A549 (cell line): Measurements from ENCODE around the gene ALCAM. TPM values are rescaled to one million over a fixed set of nuclear protein-coding genes. Genes with fewer than 3 reads are reported as not detected.

Source experiments
- ATAC-seq, 2 experiments: fragments of 200-7000 bp in 1 of 2; fragments of >200 bp in 1 of 2; cut with Nextera tagmentation in 1 of 2; cut with Tn5 transposase in 1 of 2; 3 replicates each; pipeline versions ENCODE4 v1.8.0 to v1.9.1; 2018 to 2020; ENCODE audit warnings: mild to moderate bottlenecking in 1 of 2, moderate library complexity in 1 of 2
- CTCF ChIA-PET: fragments of 300-600 bp; sonication (Branson Sonifier 250); formaldehyde crosslinking; extraction: SDS; loops from one replicate; lab custom pipeline; 2021; ENCODE audit warnings: antibody characterized with exemption, inconsistent platforms; lab: Yijun Ruan, JAX
- POLR2A ChIA-PET: fragments of 350-600 bp; formaldehyde crosslinking; extraction: SDS; loops from one replicate; lab custom pipeline; 2021; ENCODE audit warnings: antibody characterized with exemption, inconsistent platforms; lab: Yijun Ruan, JAX
- DNase-seq, 2 experiments: peaks; one replicate each; pipeline versions ENCODE4 v3.0.0 to v3.0.0-alpha.2; 2011 to 2016; ENCODE audit warnings: low read depth in 1 of 2, low spot score in 1 of 2
- FAIRE-seq: peaks from 2 replicates; lab custom pipeline; 2011; peaks lifted over from hg19 to GRCh38; lab: Jason Lieb, UNC
- H3K27ac ChIP-seq, 2 experiments: fragments of >200 bp; sonication (Bioruptor Twin); formaldehyde crosslinking; 3 replicates each; pipeline ENCODE4 v1.5.1; 2016 to 2017
- H3K4me1 ChIP-seq: fragments of >200 bp; sonication (Bioruptor Twin); formaldehyde crosslinking; 3 replicates; pipeline ENCODE4 v1.6.1; 2016
- H3K4me2 ChIP-seq: fragments of >200 bp; sonication (Bioruptor Twin); formaldehyde crosslinking; 3 replicates; pipeline ENCODE4 v1.6.1; 2016
- H3K4me3 ChIP-seq: fragments of >200 bp; sonication (Bioruptor Twin); formaldehyde crosslinking; 3 replicates; pipeline ENCODE4 v1.5.1; 2016
- H3K9me3 ChIP-seq: fragments of >200 bp; sonication (Bioruptor Twin); formaldehyde crosslinking; 3 replicates; pipeline ENCODE4 v1.6.1; 2016
- BHLHE40 ChIP-seq: IDR thresholded peaks from 2 replicates; pipeline ENCODE4 v1.6.1; 2012; ENCODE audit warnings: low read depth, low read length, inconsistent platforms
- CBX2 ChIP-seq: fragments of 200-600 bp; sonication (generic); IDR thresholded peaks from 2 replicates; pipeline ENCODE4 v1.6.1; 2016; ENCODE audit warnings: low read depth, mild to moderate bottlenecking, borderline replicate concordance
- EHF ChIP-seq: fragments of 250-450 bp; sonication (Bioruptor Pico); IDR thresholded peaks from 2 replicates; pipeline ENCODE4 v1.5.0; 2020; ENCODE audit warnings: mild to moderate bottlenecking
- EP300 ChIP-seq, 2 experiments: fragments of >200 bp; sonication (Bioruptor Twin); formaldehyde crosslinking; IDR thresholded peaks; 2 replicates in 1 of 2; 3 replicates in 1 of 2; pipeline ENCODE4 v1.6.1; 2016 to 2017
- ESRRA ChIP-seq: fragments of 150-350 bp; IDR thresholded peaks from 2 replicates; pipeline ENCODE4 v1.6.1; 2014; ENCODE audit warnings: mild to moderate bottlenecking, low read length, borderline replicate concordance
- FOSL2 ChIP-seq, 2 experiments: fragments of 450-650 bp in 1 of 2; fragments of >200 bp in 1 of 2; sonication (Bioruptor Twin) in 1 of 2; formaldehyde crosslinking; IDR thresholded peaks; 2 replicates each; pipeline versions ENCODE4 v1.5.0 to v1.6.1; 2016 to 2020; ENCODE audit warnings: mild to moderate bottlenecking in 1 of 2, moderate library complexity in 1 of 2
- FOXS1 ChIP-seq: fragments of 250-450 bp; sonication (Bioruptor Pico); IDR thresholded peaks from 2 replicates; pipeline ENCODE4 v1.5.0; 2020; ENCODE audit warnings: mild to moderate bottlenecking, moderate library complexity
- HEYL ChIP-seq: fragments of 250-450 bp; sonication (Bioruptor Pico); IDR thresholded peaks from 2 replicates; pipeline ENCODE4 v1.8.0; 2021; ENCODE audit warnings: mild to moderate bottlenecking, moderate library complexity
- HOXB13 ChIP-seq: fragments of 250-450 bp; sonication (Bioruptor Pico); IDR thresholded peaks from 2 replicates; pipeline ENCODE4 v1.5.0; 2020; ENCODE audit warnings: low read depth, mild to moderate bottlenecking, moderate library complexity
- KDM1A ChIP-seq: fragments of 200-600 bp; sonication (generic); IDR thresholded peaks from 2 replicates; pipeline ENCODE4 v1.6.1; 2016; ENCODE audit warnings: low read depth, mild to moderate bottlenecking
- MAFK ChIP-seq: fragments of 450-650 bp; IDR thresholded peaks from 2 replicates; pipeline ENCODE4 v1.6.1; 2014; ENCODE audit not compliant: partially characterized antibody
- MAX ChIP-seq: IDR thresholded peaks from 2 replicates; pipeline ENCODE4 v1.6.1; 2012
- NPAS2 ChIP-seq: fragments of 250-450 bp; sonication (Bioruptor Pico); IDR thresholded peaks from 2 replicates; pipeline ENCODE4 v1.8.0; 2022; ENCODE audit warnings: mild to moderate bottlenecking, moderate library complexity, borderline replicate concordance
- PHF8 ChIP-seq: fragments of 200-600 bp; sonication (generic); IDR thresholded peaks from 2 replicates; pipeline ENCODE4 v1.6.1; 2016; ENCODE audit warnings: low read depth, mild to moderate bottlenecking, antibody characterized with exemption, moderate library complexity, borderline replicate concordance
- RNF2 ChIP-seq: fragments of 200-600 bp; sonication (generic); IDR thresholded peaks from 2 replicates; pipeline ENCODE4 v1.6.1; 2016; ENCODE audit warnings: low read depth, mild to moderate bottlenecking, antibody characterized with exemption, moderate library complexity, borderline replicate concordance
- TFCP2L1 ChIP-seq: fragments of 250-450 bp; sonication (Bioruptor Pico); IDR thresholded peaks from 2 replicates; pipeline ENCODE4 v1.5.0; 2021; ENCODE audit warnings: mild to moderate bottlenecking
- ZC3H11A ChIP-seq: fragments of 450-650 bp; IDR thresholded peaks from 2 replicates; pipeline ENCODE4 v1.6.1; 2014; ENCODE audit warnings: antibody characterized with exemption, mild to moderate bottlenecking
- ZNF302 ChIP-seq: fragments of 250-450 bp; sonication (Bioruptor Pico); IDR thresholded peaks from 2 replicates; pipeline ENCODE4 v1.9.0; 2021; ENCODE audit warnings: inconsistent platforms, mild to moderate bottlenecking, moderate library complexity
- ZSCAN20 ChIP-seq: fragments of 250-450 bp; sonication (Bioruptor Pico); IDR thresholded peaks from 2 replicates; pipeline ENCODE4 v1.8.0; 2022; ENCODE audit warnings: mild to moderate bottlenecking, moderate library complexity
- WGBS: methylation state at CpG from one replicate; pipeline ENCODE4 v1.1.6; 2017; ENCODE audit errors: missing lambda C conversion rate; 5-methylcytosine and 5-hydroxymethylcytosine counted together
- polyA plus RNA-seq, 4 experiments: library from polyadenylated mRNA; depleted of rRNA in 3 of 4; stranded (reverse); fragments of >200 nt; fragmentation: RNase III in 1 of 4; extraction: RNeasy Plus Mini Kit Qiagen cat#74134 plus additional on column Dnase treatment in 1 of 4; gene quantifications; 2 replicates in 3 of 4; 3 replicates in 1 of 4; pipeline ENCODE4 v1.2.3, GENCODE V29; 2011 to 2017
- TF ChIP-seq, protein P1 (sequence below): fragments of >200 bp; sonication (Bioruptor Twin); formaldehyde crosslinking; IDR thresholded peaks from 3 replicates; pipeline ENCODE4 v1.6.1; 2016
- TF ChIP-seq, protein P2 (sequence below): fragments of 250-450 bp; sonication (Bioruptor Pico); IDR thresholded peaks from 2 replicates; pipeline ENCODE4 v1.5.0; 2021; ENCODE audit warnings: mild to moderate bottlenecking, moderate library complexity, borderline replicate concordance

The ALCAM gene
- polyA plus RNA-seq, 2 of the 4 experiments (the other 2 are of a cell fraction), result 57.1 to 145 TPM

- TF ChIP-seq, protein P1, sequence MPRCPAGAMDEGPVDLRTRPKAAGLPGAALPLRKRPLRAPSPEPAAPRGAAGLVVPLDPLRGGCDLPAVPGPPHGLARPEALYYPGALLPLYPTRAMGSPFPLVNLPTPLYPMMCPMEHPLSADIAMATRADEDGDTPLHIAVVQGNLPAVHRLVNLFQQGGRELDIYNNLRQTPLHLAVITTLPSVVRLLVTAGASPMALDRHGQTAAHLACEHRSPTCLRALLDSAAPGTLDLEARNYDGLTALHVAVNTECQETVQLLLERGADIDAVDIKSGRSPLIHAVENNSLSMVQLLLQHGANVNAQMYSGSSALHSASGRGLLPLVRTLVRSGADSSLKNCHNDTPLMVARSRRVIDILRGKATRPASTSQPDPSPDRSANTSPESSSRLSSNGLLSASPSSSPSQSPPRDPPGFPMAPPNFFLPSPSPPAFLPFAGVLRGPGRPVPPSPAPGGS, result no peak
- no peak for TF ChIP-seq PHF8
- TF ChIP-seq CBX2, result no peak
Measured at GRCh38 chr3:105398437-105398836, 31.7 kb downstream of the ALCAM start (continued).

GRCh38 chr3:105399062-105399461 is 32.4 kb downstream of the ALCAM start:
- POLR2A ChIA-PET, result interaction anchor here (1.0 kb wide), 1 partner anchor 30 kb away, joined by 3 read pairs; no protein-coding TSS in a partner anchor
- peaks cover 57% of the 10 kb centered on the region for H3K4me1 ChIP-seq
- CTCF ChIA-PET, result no interaction called here
- no peak overlapping the region for H3K4me3 ChIP-seq
- DNase-seq, result no peak
- peaks cover 10% of the 10 kb centered on the region for H3K9me3 ChIP-seq
- ATAC-seq, result no peak
- WGBS, result 13% methylated on average over 1 of the region's 1 CpG
- peak overlapping the region; percentile 85 for H3K4me2 ChIP-seq
- peak overlapping the region in 1 of 2 experiments; percentile 94; a peak in 4 of 6 replicates for H3K27ac ChIP-seq
- FAIRE-seq, result no peak
- TF ChIP-seq TFCP2L1 (no peak), MAFK (peak; percentile 79)

- Histone ChIP-seq H3K4me1 (peaks cover 57% of the 10 kb centered on the region), H3K27ac (peak overlapping the region; percentile 74 to 94), H3K4me2 (peak overlapping the region; percentile 85), H3K9me3 (peaks cover 10% of the 10 kb centered on the region), H3K4me3 (no peak overlapping the region)
- no peak for ATAC-seq
- POLR2A ChIA-PET, result no interaction called here
- DNase-seq, result no peak
- 71% methylated on average over 1 of the region's 1 CpG for WGBS
- CTCF ChIA-PET, result no interaction called here
- no peak for FAIRE-seq
- TF ChIP-seq HEYL (CRISPR knock-in tag) (no peak), FOSL2 (IDR thresholded peaks at IDR 0.05) (no peak), FOSL2 (CRISPR knock-in tag; IDR thresholded peaks at IDR 0.05) (no peak), ESRRA (no peak), EHF (no peak), EP300 (IDR thresholded peaks at IDR 0.05) (no peak), MAX (no peak), NPAS2 (CRISPR knock-in tag) (no peak), ZNF302 (no peak), TFCP2L1 (no peak), RNF2 (no peak), BHLHE40 (no peak), ZSCAN20 (no peak), FOXS1 (CRISPR knock-in tag) (no peak), HOXB13 (CRISPR knock-in tag) (no peak), KDM1A (no peak), ZC3H11A (no peak)
- TF ChIP-seq, protein P2, sequence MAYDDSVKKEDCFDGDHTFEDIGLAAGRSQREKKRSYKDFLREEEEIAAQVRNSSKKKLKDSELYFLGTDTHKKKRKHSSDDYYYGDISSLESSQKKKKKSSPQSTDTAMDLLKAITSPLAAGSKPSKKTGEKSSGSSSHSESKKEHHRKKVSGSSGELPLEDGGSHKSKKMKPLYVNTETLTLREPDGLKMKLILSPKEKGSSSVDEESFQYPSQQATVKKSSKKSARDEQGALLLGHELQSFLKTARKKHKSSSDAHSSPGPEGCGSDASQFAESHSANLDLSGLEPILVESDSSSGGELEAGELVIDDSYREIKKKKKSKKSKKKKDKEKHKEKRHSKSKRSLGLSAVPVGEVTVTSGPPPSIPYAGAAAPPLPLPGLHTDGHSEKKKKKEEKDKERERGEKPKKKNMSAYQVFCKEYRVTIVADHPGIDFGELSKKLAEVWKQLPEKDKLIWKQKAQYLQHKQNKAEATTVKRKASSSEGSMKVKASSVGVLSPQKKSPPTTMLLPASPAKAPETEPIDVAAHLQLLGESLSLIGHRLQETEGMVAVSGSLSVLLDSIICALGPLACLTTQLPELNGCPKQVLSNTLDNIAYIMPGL (CRISPR knock-in tag), result no peak
Measured at GRCh38 chr3:105399611-105400010, 32.9 kb downstream of the ALCAM start.
